ENCODE results near the gene SERGEF. TPM values are rescaled to one million over a fixed set of nuclear protein-coding genes. Genes with fewer than 3 reads are reported as not detected.

The SERGEF gene
- polyA plus RNA-seq, 1 donor from 2014 or later = 68.0 TPM

GRCh38 chr11:17861036-17861755 is 151.7 kb downstream of the SERGEF start:
- peaks cover 9% of the 10 kb centered on the region for H3K36me3 Mint-ChIP-seq
- no peaks in the 10 kb centered on the region for H3K27me3 Mint-ChIP-seq
- H3K4me3 Mint-ChIP-seq = no peak overlapping the region
- peaks cover 0 to 1% (median 0%) of the 10 kb centered on the region in 3 donors for H3K4me1 Mint-ChIP-seq
- no peak overlapping the region for H3K27ac Mint-ChIP-seq
- no peaks in the 10 kb centered on the region for H3K9me3 Mint-ChIP-seq

GRCh38 chr11:17859552-17859951 is 153.3 kb downstream of the SERGEF start:
- Mint-ChIP-seq H3K4me1 (peaks cover 0 to 3% (median 2%) of the 10 kb centered on the region in 3 donors), H3K36me3 (peaks cover 8% of the 10 kb centered on the region), H3K27me3 (no peaks in the 10 kb centered on the region), H3K27ac (no peak overlapping the region), H3K4me3 (no peak overlapping the region), H3K9me3 (no peaks in the 10 kb centered on the region)

GRCh38 chr11:17855531-17856290 is 157.1 kb downstream of the SERGEF start:
- Mint-ChIP-seq H3K36me3 (peaks cover 11% of the 10 kb centered on the region), H3K27ac (no peak overlapping the region), H3K4me1 (peaks cover 0 to 3% (median 2%) of the 10 kb centered on the region in 3 donors), H3K9me3 (no peaks in the 10 kb centered on the region), H3K27me3 (no peaks in the 10 kb centered on the region), H3K4me3 (no peak overlapping the region)

- Mint-ChIP-seq H3K36me3 (peaks cover 19% of the 10 kb centered on the region), H3K27ac (no peak overlapping the region), H3K27me3 (no peaks in the 10 kb centered on the region), H3K4me1 (peaks cover 0 to 3% (median 2%) of the 10 kb centered on the region in 3 donors), H3K9me3 (no peaks in the 10 kb centered on the region), H3K4me3 (no peak overlapping the region)
Observed at GRCh38 chr11:17853280-17853679, 159.6 kb downstream of the SERGEF start.

GRCh38 chr11:17852246-17852645 is 160.6 kb downstream of the SERGEF start:
- Mint-ChIP-seq H3K36me3 (peaks cover 20% of the 10 kb centered on the region), H3K27ac (no peak overlapping the region), H3K4me1 (peaks cover 0 to 3% (median 3%) of the 10 kb centered on the region in 3 donors), H3K9me3 (no peaks in the 10 kb centered on the region), H3K27me3 (no peaks in the 10 kb centered on the region), H3K4me3 (no peak overlapping the region)

GRCh38 chr11:17851697-17852096 is 161.2 kb downstream of the SERGEF start:
- Mint-ChIP-seq H3K27me3 (no peaks in the 10 kb centered on the region), H3K4me3 (no peak overlapping the region), H3K9me3 (no peaks in the 10 kb centered on the region), H3K4me1 (peaks cover 0 to 3% (median 3%) of the 10 kb centered on the region in 3 donors), H3K27ac (peak overlapping the region in 1 of 3 donors; percentile 75), H3K36me3 (peaks cover 20% of the 10 kb centered on the region)

GRCh38 chr11:17850336-17850735 is 162.5 kb downstream of the SERGEF start:
- H3K36me3 Mint-ChIP-seq = peaks cover 19% of the 10 kb centered on the region
- H3K9me3 Mint-ChIP-seq = no peaks in the 10 kb centered on the region
- no peaks in the 10 kb centered on the region for H3K27me3 Mint-ChIP-seq
- H3K4me3 Mint-ChIP-seq = no peak overlapping the region
- H3K4me1 Mint-ChIP-seq = peaks cover 0 to 2% (median 0%) of the 10 kb centered on the region in 3 donors
- H3K27ac Mint-ChIP-seq = no peak overlapping the region

GRCh38 chr11:17848715-17849114 is 164.1 kb downstream of the SERGEF start:
- no peak overlapping the region for H3K27ac Mint-ChIP-seq
- H3K27me3 Mint-ChIP-seq = no peaks in the 10 kb centered on the region
- no peaks in the 10 kb centered on the region for H3K9me3 Mint-ChIP-seq
- H3K4me3 Mint-ChIP-seq = no peak overlapping the region
- peaks cover 21% of the 10 kb centered on the region for H3K36me3 Mint-ChIP-seq
- H3K4me1 Mint-ChIP-seq = peaks cover 0 to 2% (median 0%) of the 10 kb centered on the region in 3 donors

GRCh38 chr11:17846852-17847453 is 165.9 kb downstream of the SERGEF start:
- Mint-ChIP-seq H3K4me3 (no peak overlapping the region), H3K27me3 (no peaks in the 10 kb centered on the region), H3K4me1 (peaks cover 0 to 2% (median 0%) of the 10 kb centered on the region in 3 donors), H3K36me3 (peaks cover 23% of the 10 kb centered on the region), H3K9me3 (no peaks in the 10 kb centered on the region), H3K27ac (no peak overlapping the region)

GRCh38 chr11:17845431-17845881 is 167.4 kb downstream of the SERGEF start:
- Mint-ChIP-seq H3K9me3 (no peaks in the 10 kb centered on the region), H3K27ac (no peak overlapping the region), H3K36me3 (peaks cover 22% of the 10 kb centered on the region), H3K4me3 (no peak overlapping the region), H3K4me1 (peaks cover 0 to 4% (median 0%) of the 10 kb centered on the region in 3 donors), H3K27me3 (no peaks in the 10 kb centered on the region)

- no peaks in the 10 kb centered on the region for H3K9me3 Mint-ChIP-seq
- H3K4me3 Mint-ChIP-seq = no peak overlapping the region
- H3K27me3 Mint-ChIP-seq = no peaks in the 10 kb centered on the region
- peaks cover 0 to 4% (median 0%) of the 10 kb centered on the region in 3 donors for H3K4me1 Mint-ChIP-seq
- no peak overlapping the region for H3K27ac Mint-ChIP-seq
- H3K36me3 Mint-ChIP-seq = peaks cover 21% of the 10 kb centered on the region
Observed at GRCh38 chr11:17840101-17840548, 172.7 kb downstream of the SERGEF start.

GRCh38 chr11:17839450-17839849 is 173.4 kb downstream of the SERGEF start:
- peaks cover 0 to 4% (median 0%) of the 10 kb centered on the region in 3 donors for H3K4me1 Mint-ChIP-seq
- no peak overlapping the region for H3K4me3 Mint-ChIP-seq
- H3K36me3 Mint-ChIP-seq = peaks cover 18% of the 10 kb centered on the region
- no peak overlapping the region for H3K27ac Mint-ChIP-seq
- H3K27me3 Mint-ChIP-seq = no peaks in the 10 kb centered on the region
- no peaks in the 10 kb centered on the region for H3K9me3 Mint-ChIP-seq

- Mint-ChIP-seq H3K4me3 (no peak overlapping the region), H3K36me3 (peaks cover 14% of the 10 kb centered on the region), H3K4me1 (peaks cover 0 to 4% (median 0%) of the 10 kb centered on the region in 3 donors), H3K9me3 (no peaks in the 10 kb centered on the region), H3K27ac (peak overlapping the region in 1 of 3 donors; percentile 10), H3K27me3 (no peaks in the 10 kb centered on the region)
Observed at GRCh38 chr11:17838102-17838501, 174.7 kb downstream of the SERGEF start.

GRCh38 chr11:17831883-17832282 is 181.0 kb downstream of the SERGEF start:
- Mint-ChIP-seq H3K9me3 (no peaks in the 10 kb centered on the region), H3K27me3 (no peaks in the 10 kb centered on the region), H3K4me1 (no peaks in the 10 kb centered on the region), H3K36me3 (peaks cover 18% of the 10 kb centered on the region), H3K27ac (no peak overlapping the region), H3K4me3 (no peak overlapping the region)

GRCh38 chr11:17831228-17831627 is 181.6 kb downstream of the SERGEF start:
- H3K27ac Mint-ChIP-seq = no peak overlapping the region
- H3K4me1 Mint-ChIP-seq = no peaks in the 10 kb centered on the region
- no peak overlapping the region for H3K4me3 Mint-ChIP-seq
- H3K9me3 Mint-ChIP-seq = no peaks in the 10 kb centered on the region
- no peaks in the 10 kb centered on the region for H3K27me3 Mint-ChIP-seq
- peaks cover 19% of the 10 kb centered on the region for H3K36me3 Mint-ChIP-seq
